ENCODE data around the gene TMEM11.

Gene TMEM11

GRCh38 chr17:21184570-21184969 lies 29.4 kb downstream of the TMEM11 start:
- DNase-seq (ENCODE audit: low spot score): no peak

- DNase-seq (ENCODE audit: low spot score): no peak
These were observed 30.5 kb downstream of the TMEM11 start for GRCh38 chr17:21183468-21183867.

- DNase-seq (ENCODE audit: low spot score): no peak
These were observed 35.9 kb downstream of the TMEM11 start for GRCh38 chr17:21177854-21178600.

GRCh38 chr17:21177401-21177800 lies 36.6 kb downstream of the TMEM11 start:
- DNase-seq (ENCODE audit: low spot score): no peak

- no peak for DNase-seq (ENCODE audit: low spot score)
These were observed 37.1 kb downstream of the TMEM11 start for GRCh38 chr17:21176773-21177395.

GRCh38 chr17:21174713-21175112 lies 39.2 kb downstream of the TMEM11 start:
- DNase-seq (ENCODE audit: low spot score): no peak

GRCh38 chr17:21174186-21174585 lies 39.8 kb downstream of the TMEM11 start:
- DNase-seq (ENCODE audit: low spot score): no peak

- DNase-seq (ENCODE audit: low spot score): no peak
These were observed 40.4 kb downstream of the TMEM11 start for GRCh38 chr17:21173543-21173942.

GRCh38 chr17:21172846-21173245 lies 41.1 kb downstream of the TMEM11 start:
- DNase-seq (ENCODE audit: low spot score): no peak

GRCh38 chr17:21171970-21172510 lies 41.9 kb downstream of the TMEM11 start:
- no peak for DNase-seq (ENCODE audit: low spot score)

- DNase-seq (ENCODE audit: low spot score): no peak
These were observed 42.5 kb downstream of the TMEM11 start for GRCh38 chr17:21171309-21171922.

GRCh38 chr17:21170809-21171208 lies 43.2 kb downstream of the TMEM11 start:
- no peak for DNase-seq (ENCODE audit: low spot score)

- no peak for DNase-seq (ENCODE audit: low spot score)
These were observed 44.5 kb downstream of the TMEM11 start for GRCh38 chr17:21169496-21169895.

- no peak for DNase-seq (ENCODE audit: low spot score)
These were observed 45.5 kb downstream of the TMEM11 start for GRCh38 chr17:21168555-21168865.

- no peak for DNase-seq (ENCODE audit: low spot score)
These were observed 46.7 kb downstream of the TMEM11 start for GRCh38 chr17:21167303-21167702.

- no peak for DNase-seq (ENCODE audit: low spot score)
These were observed 47.3 kb downstream of the TMEM11 start for GRCh38 chr17:21166595-21167210.

GRCh38 chr17:21165922-21166594 lies 47.9 kb downstream of the TMEM11 start:
- DNase-seq (ENCODE audit: low spot score): no peak

- DNase-seq (ENCODE audit: low spot score): no peak
These were observed 49.3 kb downstream of the TMEM11 start for GRCh38 chr17:21164620-21165019.

GRCh38 chr17:21164216-21164615 lies 49.7 kb downstream of the TMEM11 start:
- DNase-seq (ENCODE audit: low spot score): no peak

GRCh38 chr17:21163101-21163500 lies 50.9 kb downstream of the TMEM11 start:
- DNase-seq (ENCODE audit: low spot score): no peak

- no peak for DNase-seq (ENCODE audit: low spot score)
These were observed 51.6 kb downstream of the TMEM11 start for GRCh38 chr17:21162394-21162775.
